Neural progenitor cell (in vitro differentiated cells): Measurements from ENCODE around the gene PIK3R6.

Source experiments
- CTCF ChIP-seq: fragments of 200-600 bp; sonication (generic); IDR thresholded peaks from 2 replicates; pipeline ENCODE4 v1.5.1; 2017; ENCODE audit warnings: antibody characterized with exemption, mild to moderate bottlenecking
- EZH2 ChIP-seq: fragments of 200-600 bp; sonication (generic); IDR thresholded peaks from 2 replicates; pipeline ENCODE4 v1.6.1; 2017; ENCODE audit warnings: antibody characterized with exemption, mild to moderate bottlenecking, moderate library complexity

GRCh38 chr17:8868529-8868951 is 1.1 kb upstream of the PIK3R6 start:
- TF ChIP-seq CTCF (no peak), EZH2 (no peak)
